Mesenchymal stem cell (in vitro differentiated cells and primary cell): Measurements from ENCODE around the gene CCDC141.

ENCODE experiments used
- DNase-seq: peaks from one replicate; pipeline ENCODE4 v3.0.0-alpha.2; 2013
- H2AFZ ChIP-seq: one replicate; pipeline ENCODE4 v1.6.1; 2013; ENCODE audit warnings: low read depth, mild to moderate bottlenecking, control low read depth, inconsistent platforms, low read length, moderate library complexity
- H2AK5ac ChIP-seq: 2 replicates; pipeline ENCODE4 v1.6.1; 2013; ENCODE audit warnings: low read length, moderate library complexity, mild to moderate bottlenecking, inconsistent platforms; ENCODE audit not compliant: severe bottlenecking
- H2BK120ac ChIP-seq: one replicate; pipeline ENCODE4 v1.6.1; 2013; ENCODE audit warnings: low read depth, mild to moderate bottlenecking, inconsistent platforms, low read length, moderate library complexity
- H2BK12ac ChIP-seq, 2 experiments: one replicate each; pipeline ENCODE4 v1.6.1; 2013; ENCODE audit warnings: inconsistent platforms in 2 of 2, low read length in 2 of 2, mild to moderate bottlenecking in 2 of 2, moderate library complexity in 2 of 2, control low read depth in 1 of 2
- H2BK15ac ChIP-seq: one replicate; pipeline ENCODE4 v1.6.1; 2013; ENCODE audit warnings: mild to moderate bottlenecking, low read depth, inconsistent platforms; ENCODE audit not compliant: poor library complexity, severe bottlenecking
- H2BK5ac ChIP-seq: 2 replicates; pipeline ENCODE4 v1.6.1; 2013; ENCODE audit warnings: low read depth, mild to moderate bottlenecking, low read length, control low read depth, inconsistent platforms; ENCODE audit not compliant: poor library complexity, severe bottlenecking
- H3K14ac ChIP-seq, 2 experiments: one replicate each; pipeline ENCODE4 v1.6.1; 2013; ENCODE audit warnings: inconsistent platforms in 2 of 2, low read length in 2 of 2, control low read depth in 1 of 2, mild to moderate bottlenecking in 1 of 2, moderate library complexity in 1 of 2
- H3K18ac ChIP-seq, 2 experiments: one replicate each; pipeline ENCODE4 v1.6.1; 2013; ENCODE audit warnings: inconsistent platforms in 2 of 2, low read length in 2 of 2, control low read depth in 1 of 2, low read depth in 1 of 2, mild to moderate bottlenecking in 1 of 2
- H3K23ac ChIP-seq, 2 experiments: one replicate each; pipeline ENCODE4 v1.6.1; 2013; ENCODE audit warnings: inconsistent platforms in 2 of 2, low read length in 2 of 2, mild to moderate bottlenecking in 2 of 2, moderate library complexity in 2 of 2, control low read depth in 1 of 2
- H3K27ac ChIP-seq: 2 replicates; pipeline ENCODE4 v1.5.1; 2013; ENCODE audit warnings: mild to moderate bottlenecking, moderate library complexity, low read length, control low read depth, inconsistent platforms; ENCODE audit not compliant: poor library complexity, severe bottlenecking
- H3K27me3 ChIP-seq, 2 experiments: 2 replicates each; pipeline versions ENCODE4 v1.6.1 to v1.7.0; 2013; ENCODE audit warnings: low read length in 2 of 2, mild to moderate bottlenecking in 2 of 2, moderate library complexity in 2 of 2, control low read depth in 1 of 2, inconsistent platforms in 1 of 2; ENCODE audit not compliant: control insufficient read depth in 1 of 2, insufficient read depth in 1 of 2
- H3K36me3 ChIP-seq, 2 experiments: 2 replicates each; pipeline versions ENCODE4 v1.6.1 to v1.7.0; 2013; ENCODE audit warnings: low read length in 2 of 2, control low read depth in 1 of 2, inconsistent platforms in 1 of 2, low read depth in 1 of 2, mild to moderate bottlenecking in 1 of 2; ENCODE audit not compliant: insufficient read depth in 2 of 2, control insufficient read depth in 1 of 2
- H3K4ac ChIP-seq, 2 experiments: one replicate each; pipeline ENCODE4 v1.6.1; 2013; ENCODE audit warnings: inconsistent platforms in 2 of 2, low read length in 2 of 2, mild to moderate bottlenecking in 2 of 2, moderate library complexity in 2 of 2, control low read depth in 1 of 2, low read depth in 1 of 2
- H3K4me1 ChIP-seq: 2 replicates; pipeline ENCODE4 v1.6.1; 2013; ENCODE audit warnings: low read depth, low read length, control low read depth; ENCODE audit not compliant: control insufficient read depth, insufficient read depth
- H3K4me2 ChIP-seq: 2 replicates; pipeline ENCODE4 v1.6.1; 2013; ENCODE audit warnings: low read length, mild to moderate bottlenecking, inconsistent platforms; ENCODE audit not compliant: poor library complexity, severe bottlenecking
- H3K4me3 ChIP-seq, 2 experiments: 2 replicates each; pipeline versions ENCODE4 v1.5.1 to v1.7.0; 2013; ENCODE audit warnings: low read length in 2 of 2, mild to moderate bottlenecking in 2 of 2, control low read depth in 1 of 2, low read depth in 1 of 2; ENCODE audit not compliant: insufficient read depth in 1 of 2
- H3K79me1 ChIP-seq: replicated peaks from 2 replicates; pipeline ENCODE4 v1.6.1; 2013; ENCODE audit warnings: mild to moderate bottlenecking, control low read depth, low read length, inconsistent platforms; ENCODE audit not compliant: poor library complexity, severe bottlenecking
- H3K9ac ChIP-seq: 2 replicates; pipeline ENCODE4 v1.7.0; 2013; ENCODE audit warnings: mild to moderate bottlenecking, low read length, moderate library complexity
- H3K9me3 ChIP-seq: 2 replicates; pipeline ENCODE4 v1.7.0; 2013; ENCODE audit warnings: mild to moderate bottlenecking, low read length; ENCODE audit not compliant: control insufficient read depth
- H4K8ac ChIP-seq: one replicate; pipeline ENCODE4 v1.6.1; 2013; ENCODE audit warnings: inconsistent platforms, mild to moderate bottlenecking, low read length, moderate library complexity
- H4K91ac ChIP-seq: one replicate; pipeline ENCODE4 v1.6.1; 2013; ENCODE audit warnings: mild to moderate bottlenecking, low read length, inconsistent platforms
- WGBS: methylation state at CpG from one replicate; pipeline ENCODE4 v1.1.7; 2013; ENCODE audit warnings: mixed read lengths; 5-methylcytosine and 5-hydroxymethylcytosine counted together

The CCDC141 gene

GRCh38 chr2:179024445-179024844 is 25.5 kb downstream of the CCDC141 start:
- Histone ChIP-seq H3K18ac (no peak overlapping the region), H3K4ac (no peak overlapping the region), H3K9me3 (no peaks in the 10 kb centered on the region), H3K4me1 (no peaks in the 10 kb centered on the region), H3K27ac (no peak overlapping the region), H3K36me3 (no peaks in the 10 kb centered on the region), H3K4me2 (no peak overlapping the region), H4K8ac (no peak overlapping the region), H3K23ac (no peak overlapping the region), H2AK5ac (no peak overlapping the region), H2BK15ac (no peak overlapping the region), H3K14ac (no peak overlapping the region), H2AFZ (no peak overlapping the region), H3K4me3 (no peak overlapping the region), H2BK12ac (no peak overlapping the region), H3K27me3 (no peaks in the 10 kb centered on the region), H2BK120ac (no peak overlapping the region), H4K91ac (no peak overlapping the region), H2BK5ac (no peak overlapping the region), H3K79me1 (no peaks in the 10 kb centered on the region), H3K9ac (no peak overlapping the region)
- 83% methylated on average over 2 of the region's 2 CpGs for WGBS
- DNase-seq: no peak

- no peak overlapping the region for H3K4me2 ChIP-seq
- H3K23ac ChIP-seq: no peak overlapping the region
- no peak overlapping the region for H2AFZ ChIP-seq
- H3K9me3 ChIP-seq: no peaks in the 10 kb centered on the region
- H3K27me3 ChIP-seq: no peaks in the 10 kb centered on the region
- H2BK15ac ChIP-seq: no peak overlapping the region
- no peak overlapping the region for H3K9ac ChIP-seq
- H3K4ac ChIP-seq: no peak overlapping the region
- WGBS: 90% methylated on average over 5 of the region's 5 CpGs
- H2BK120ac ChIP-seq: no peak overlapping the region
- no peak overlapping the region for H3K27ac ChIP-seq
- no peak overlapping the region for H4K8ac ChIP-seq
- no peak overlapping the region for H2BK5ac ChIP-seq
- H2AK5ac ChIP-seq: no peak overlapping the region
- no peak overlapping the region for H4K91ac ChIP-seq
- no peak overlapping the region for H3K4me3 ChIP-seq
- no peaks in the 10 kb centered on the region for H3K4me1 ChIP-seq
- H3K14ac ChIP-seq: no peak overlapping the region
- no peak overlapping the region for H2BK12ac ChIP-seq
- H3K79me1 ChIP-seq: no peaks in the 10 kb centered on the region
- DNase-seq: no peak
- H3K36me3 ChIP-seq: no peaks in the 10 kb centered on the region
- no peak overlapping the region for H3K18ac ChIP-seq
Measured at GRCh38 chr2:179022685-179023084, 27.3 kb downstream of the CCDC141 start.

GRCh38 chr2:179021258-179021657 is 28.7 kb downstream of the CCDC141 start:
- H3K18ac ChIP-seq: no peak overlapping the region
- H3K79me1 ChIP-seq: no peaks in the 10 kb centered on the region
- H3K9ac ChIP-seq: no peak overlapping the region
- no peak overlapping the region for H2AK5ac ChIP-seq
- H3K36me3 ChIP-seq: no peaks in the 10 kb centered on the region
- no peak for DNase-seq
- H3K27me3 ChIP-seq: no peaks in the 10 kb centered on the region
- no peak overlapping the region for H2BK15ac ChIP-seq
- no peak overlapping the region for H3K4me2 ChIP-seq
- H4K8ac ChIP-seq: no peak overlapping the region
- no peak overlapping the region for H3K27ac ChIP-seq
- H2BK120ac ChIP-seq: no peak overlapping the region
- H3K23ac ChIP-seq: no peak overlapping the region
- H3K9me3 ChIP-seq: no peaks in the 10 kb centered on the region
- no peak overlapping the region for H3K14ac ChIP-seq
- H2BK12ac ChIP-seq: no peak overlapping the region
- H3K4me1 ChIP-seq: no peaks in the 10 kb centered on the region
- 55% methylated on average over 2 of the region's 2 CpGs for WGBS
- no peak overlapping the region for H4K91ac ChIP-seq
- H3K4ac ChIP-seq: no peak overlapping the region
- no peak overlapping the region for H2BK5ac ChIP-seq
- no peak overlapping the region for H3K4me3 ChIP-seq
- H2AFZ ChIP-seq: no peak overlapping the region

- no peak overlapping the region for H4K91ac ChIP-seq
- H3K4ac ChIP-seq: no peak overlapping the region
- no peak overlapping the region for H3K18ac ChIP-seq
- no peak overlapping the region for H3K14ac ChIP-seq
- no peaks in the 10 kb centered on the region for H3K79me1 ChIP-seq
- H2BK15ac ChIP-seq: no peak overlapping the region
- H2AFZ ChIP-seq: no peak overlapping the region
- DNase-seq: peak; percentile 3
- H2AK5ac ChIP-seq: no peak overlapping the region
- no peaks in the 10 kb centered on the region for H3K36me3 ChIP-seq
- no peak overlapping the region for H2BK12ac ChIP-seq
- H3K4me2 ChIP-seq: no peak overlapping the region
- no peak overlapping the region for H3K4me3 ChIP-seq
- no peak overlapping the region for H3K27ac ChIP-seq
- no peaks in the 10 kb centered on the region for H3K9me3 ChIP-seq
- H3K23ac ChIP-seq: no peak overlapping the region
- H3K27me3 ChIP-seq: no peaks in the 10 kb centered on the region
- no peaks in the 10 kb centered on the region for H3K4me1 ChIP-seq
- no peak overlapping the region for H2BK5ac ChIP-seq
- no peak overlapping the region for H3K9ac ChIP-seq
- H4K8ac ChIP-seq: no peak overlapping the region
- H2BK120ac ChIP-seq: no peak overlapping the region
- WGBS: 23% methylated on average over 2 of the region's 3 CpGs
Measured at GRCh38 chr2:179020156-179020750, 29.7 kb downstream of the CCDC141 start.
